NCI-H2196 treated with DMSO at 0.1 percent for 48 hours (cell line): Measurements from ENCODE around the gene OR51B2.
"Not testable (repeated sequence)": the region's sequence is repeated elsewhere in the genome, so short reads cannot be mapped to it uniquely, and the experiment has no call there.

Experiments
- DNase-seq: peaks from one replicate; lab custom pipeline; 2025; ENCODE audit not compliant: unreplicated experiment; lab: John Stamatoyannopoulos, UW

Gene OR51B2

DNA sequence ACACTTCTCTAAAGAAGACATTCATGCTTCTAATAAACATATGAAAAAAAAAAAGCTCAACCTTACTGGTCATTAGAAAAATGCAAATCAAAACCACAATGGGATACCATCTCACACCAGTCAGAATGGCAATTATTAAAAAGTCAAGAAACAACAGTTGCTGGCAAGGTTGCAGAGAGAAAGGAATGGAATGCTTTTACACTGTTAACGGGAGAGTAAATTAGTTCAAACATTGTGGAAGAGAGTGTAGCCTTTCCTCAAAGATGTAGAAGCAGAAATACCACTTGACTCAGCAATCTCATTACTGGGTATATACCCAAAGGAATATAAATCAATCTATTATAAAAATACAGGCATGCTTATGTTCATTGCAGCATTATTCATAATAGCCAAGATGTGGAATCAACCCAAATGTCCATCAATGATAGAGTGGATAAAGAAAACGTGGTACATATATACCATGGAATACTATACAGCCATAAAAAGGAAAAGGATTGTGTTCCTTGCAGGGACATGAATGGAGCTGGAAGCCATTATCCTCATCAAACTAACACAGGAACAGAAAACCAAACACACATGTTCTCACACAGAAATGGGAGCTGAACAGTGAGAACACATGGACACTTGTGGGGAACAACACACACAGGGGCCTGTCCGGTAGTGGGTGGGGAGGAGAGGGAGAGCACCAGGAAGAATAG, 10.6 kb downstream of the OR51B2 start:
- not testable (repeated sequence) for DNase-seq

DNA sequence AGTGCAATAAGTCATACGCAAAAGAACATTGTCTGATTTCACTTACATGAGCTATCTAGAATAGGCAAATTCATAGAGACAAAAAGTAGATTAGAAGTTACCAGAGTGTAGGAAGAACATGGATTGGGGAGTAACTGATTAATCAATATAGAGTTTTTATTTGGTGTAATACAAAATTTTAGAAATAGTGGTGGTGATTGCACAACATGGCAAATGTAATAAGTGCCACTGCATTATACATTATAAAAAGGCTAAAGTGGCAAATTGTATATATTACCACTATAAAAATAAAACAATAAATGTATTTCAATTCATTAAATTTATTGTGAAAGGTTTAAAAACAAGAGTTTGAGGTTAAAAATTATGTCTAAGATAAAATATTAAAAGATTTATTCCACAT, 13.7 kb downstream of the OR51B2 start:
- DNase-seq = no peak

DNA sequence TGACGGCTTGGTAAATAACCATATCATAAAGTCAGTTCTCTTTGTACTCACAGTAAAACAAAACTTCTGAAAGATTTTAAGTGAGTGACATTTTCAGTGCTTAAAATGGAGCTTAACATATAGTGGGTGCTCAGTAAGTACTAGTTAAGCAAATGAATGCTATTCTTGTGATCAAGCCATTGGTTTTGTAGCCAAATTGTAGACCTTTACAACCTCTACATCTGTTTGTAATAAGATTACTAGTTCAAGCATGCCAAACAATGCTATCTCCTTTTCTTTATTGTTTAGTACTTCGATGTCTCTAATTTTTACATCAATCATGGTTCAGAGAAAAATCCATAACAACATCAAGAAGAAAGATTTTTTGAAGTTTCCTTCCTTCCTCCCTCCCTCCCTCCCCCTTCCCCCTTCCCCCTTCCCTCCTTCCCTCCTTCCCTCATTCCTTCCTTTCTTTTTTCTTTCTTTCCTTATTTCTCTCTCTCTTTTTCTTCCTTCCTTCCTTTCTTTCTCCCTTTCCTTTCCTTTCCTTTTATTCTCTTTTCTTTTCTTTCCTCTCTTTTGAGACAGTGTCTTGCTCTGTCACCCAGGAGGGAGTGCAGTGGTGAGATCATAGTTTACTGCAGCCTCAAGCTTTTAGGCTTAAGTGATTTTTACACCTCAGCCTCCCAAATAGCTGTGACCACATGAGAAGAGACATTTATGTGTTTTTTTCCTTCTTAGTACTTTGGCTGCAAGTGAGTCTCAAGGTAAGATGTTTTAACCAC, 16.7 kb downstream of the OR51B2 start:
- DNase-seq = no peak

DNA sequence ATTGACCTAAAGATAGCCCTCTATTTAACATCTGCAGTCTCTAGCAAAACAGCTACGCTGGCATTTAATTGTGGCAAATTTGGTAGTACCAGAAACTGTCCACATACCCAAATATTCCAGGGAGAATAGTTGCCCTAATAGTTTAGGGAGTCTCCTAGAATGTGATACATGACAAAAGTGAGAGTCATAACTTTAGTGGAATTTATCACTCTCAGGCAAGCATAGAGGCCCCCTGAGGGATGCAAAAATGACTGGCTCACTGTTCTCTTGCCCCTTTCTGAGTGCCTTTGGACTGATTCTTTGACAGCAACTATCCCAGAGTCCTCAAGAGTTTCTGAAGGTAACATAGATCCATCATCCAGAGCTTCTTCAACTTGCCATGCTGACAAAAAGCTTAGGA, 20.1 kb downstream of the OR51B2 start:
- DNase-seq = no peak

DNA sequence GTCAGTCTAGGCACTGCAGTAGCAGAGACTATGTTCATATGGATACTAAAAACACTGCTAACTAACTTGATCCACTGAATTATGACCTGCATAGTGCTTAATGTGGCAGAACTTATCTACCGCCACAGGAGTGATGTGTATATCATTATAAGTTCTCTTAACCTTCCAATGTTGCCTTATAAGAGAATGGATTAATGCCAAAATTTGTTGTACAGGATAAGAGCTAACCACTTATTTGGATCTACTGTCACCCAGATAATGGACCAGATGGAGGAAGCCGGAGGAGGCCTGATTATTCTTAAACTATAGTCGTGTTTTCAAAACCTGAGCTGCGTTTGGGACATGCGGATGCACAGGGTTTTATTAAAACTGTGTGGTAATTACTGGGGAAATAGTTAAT, 20.5 kb downstream of the OR51B2 start:
- no peak for DNase-seq

DNA sequence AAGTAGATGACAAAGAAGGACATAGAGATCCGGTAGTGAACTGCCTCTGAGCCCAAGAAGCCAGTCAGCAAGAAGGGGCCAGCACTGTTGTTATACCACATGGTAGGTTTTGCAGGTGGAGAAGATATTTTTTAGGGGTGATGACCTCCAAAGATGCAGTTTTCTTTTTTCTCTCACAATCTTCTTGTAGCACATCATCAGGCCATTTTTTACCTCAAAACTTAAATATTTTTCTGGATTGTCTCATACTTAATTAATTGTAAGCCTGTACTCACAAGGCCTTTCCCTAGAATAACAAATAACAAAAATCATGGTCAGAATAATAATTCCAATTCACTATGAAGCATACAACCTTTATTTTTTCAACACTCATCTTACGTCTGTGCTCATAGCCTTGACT, 22.3 kb downstream of the OR51B2 start, which contains the start of gene OR51B4:
Gene OR51B4, minus strand, starts transcription at position 101 of the 400 bp plus-strand sequence. Its CDS starts 0 bp downstream, at position 101.
- DNase-seq = no peak

DNA sequence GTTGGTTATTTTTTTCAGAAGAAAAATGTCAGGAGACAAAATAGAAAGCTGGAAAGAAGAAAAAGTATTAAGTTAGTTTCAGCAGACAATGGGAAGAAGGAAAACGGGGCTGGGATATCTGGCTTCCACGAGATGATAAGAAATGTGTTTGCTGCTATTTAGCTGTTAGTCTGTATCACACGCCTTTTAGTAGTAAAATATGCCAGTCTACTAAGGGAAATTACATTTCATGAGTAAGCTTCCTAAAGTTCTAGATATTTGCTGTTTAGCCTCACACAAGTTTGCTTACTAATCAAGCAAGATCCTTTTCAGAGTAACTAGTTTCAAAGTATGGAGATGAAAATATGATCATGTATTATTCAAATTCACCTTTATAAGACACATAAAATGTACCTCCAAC, 23.8 kb downstream of the OR51B2 start:
- DNase-seq = no peak

DNA sequence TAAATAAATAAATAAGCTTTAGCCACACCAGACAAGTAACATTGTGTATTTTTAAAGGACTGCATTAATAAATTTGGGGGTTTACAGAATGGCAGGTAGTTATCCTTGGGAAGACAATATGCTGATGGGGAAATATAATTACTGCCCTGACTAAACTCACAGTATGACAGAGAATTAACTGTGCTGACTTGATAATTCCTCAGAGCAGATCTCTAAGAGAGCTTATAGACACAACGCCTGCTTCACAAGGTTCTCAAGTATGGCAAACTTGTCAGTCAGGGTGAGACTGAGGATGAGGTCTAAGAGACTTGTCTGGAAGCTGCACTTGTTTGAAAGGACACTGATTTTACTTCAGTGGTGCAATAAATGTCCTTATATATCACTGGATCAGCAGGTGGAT, 25.6 kb downstream of the OR51B2 start:
- DNase-seq = no peak

DNA sequence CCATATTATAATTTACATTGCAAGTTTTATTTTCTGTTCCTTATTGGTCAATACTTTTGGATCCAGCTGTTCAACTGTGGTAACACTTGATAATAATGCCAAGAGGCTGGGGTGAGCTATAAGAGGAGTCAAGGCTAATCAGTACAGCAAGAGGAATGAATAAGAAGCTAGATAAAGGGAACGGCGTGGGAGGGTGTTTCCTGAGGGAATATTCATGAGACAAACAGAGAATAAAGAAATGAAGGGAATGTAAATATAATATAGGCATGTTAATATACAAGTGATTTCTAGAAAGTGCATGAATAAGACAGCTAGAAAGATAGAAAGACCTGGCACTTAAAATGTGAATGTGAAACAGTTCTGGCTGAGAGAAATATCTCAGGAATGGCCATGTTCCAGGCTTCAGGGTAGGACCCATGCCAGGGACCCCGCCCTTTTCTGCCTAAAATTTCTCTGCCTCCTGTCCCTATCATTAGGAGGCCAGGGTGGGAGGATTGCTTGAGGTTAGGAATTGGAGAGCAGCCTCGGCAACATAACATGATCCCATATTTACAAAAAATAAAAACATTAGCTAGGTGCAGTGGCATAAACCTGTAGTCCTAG, 26.3 kb downstream of the OR51B2 start:
- no peak for DNase-seq

DNA sequence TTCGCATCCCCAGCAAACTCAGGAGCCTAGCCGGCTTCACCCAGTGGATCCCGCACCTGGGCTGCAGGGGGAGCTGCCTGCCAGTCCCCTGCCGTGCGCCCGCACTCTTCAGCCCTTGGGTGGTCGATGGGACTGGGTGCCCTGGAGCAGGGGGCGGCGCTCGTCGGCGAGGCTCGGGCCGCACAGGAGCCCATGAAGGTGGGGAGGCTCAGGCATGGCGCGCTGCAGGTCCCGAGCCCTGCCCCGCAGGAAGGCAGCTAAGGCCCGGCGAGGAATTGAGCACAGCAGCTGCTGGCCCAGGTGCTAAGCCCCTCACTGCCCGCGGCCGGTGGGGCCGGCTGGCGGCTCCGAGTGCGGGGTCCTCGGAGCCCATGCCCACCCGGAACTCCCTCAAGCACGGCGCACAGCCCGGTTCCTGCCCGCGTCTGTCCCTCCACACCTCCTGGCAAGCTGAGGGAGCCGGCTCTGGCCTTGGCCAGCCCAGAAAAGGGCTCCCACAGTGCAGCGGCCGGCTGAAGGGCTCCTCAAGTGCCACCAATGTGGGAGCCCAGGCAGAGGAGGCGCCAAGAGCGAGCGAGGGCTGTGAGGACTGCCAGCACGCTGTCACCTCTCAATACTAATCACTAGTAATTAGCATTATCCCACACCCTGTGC, 29.6 kb downstream of the OR51B2 start:
- not testable (repeated sequence) for DNase-seq

DNA sequence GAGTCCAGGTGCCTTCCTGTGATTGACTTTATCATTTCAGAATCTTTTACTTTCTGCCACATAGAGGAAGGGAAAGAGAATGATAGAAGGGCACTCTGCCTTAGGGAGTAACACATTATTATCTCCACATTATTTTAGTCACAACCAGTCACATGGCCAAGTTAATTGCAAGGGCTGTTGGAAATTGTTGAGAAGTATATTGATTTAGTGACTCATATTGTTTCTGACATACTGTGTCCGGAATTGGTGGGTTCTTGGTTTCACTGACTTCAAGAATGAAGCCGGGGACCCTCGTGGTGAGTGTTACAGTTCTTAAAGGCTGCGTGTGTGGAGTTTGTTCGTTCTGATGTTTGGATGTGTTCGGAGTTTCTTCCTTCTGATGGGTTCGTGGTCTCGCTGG, 31.1 kb downstream of the OR51B2 start:
- DNase-seq = no peak

DNA sequence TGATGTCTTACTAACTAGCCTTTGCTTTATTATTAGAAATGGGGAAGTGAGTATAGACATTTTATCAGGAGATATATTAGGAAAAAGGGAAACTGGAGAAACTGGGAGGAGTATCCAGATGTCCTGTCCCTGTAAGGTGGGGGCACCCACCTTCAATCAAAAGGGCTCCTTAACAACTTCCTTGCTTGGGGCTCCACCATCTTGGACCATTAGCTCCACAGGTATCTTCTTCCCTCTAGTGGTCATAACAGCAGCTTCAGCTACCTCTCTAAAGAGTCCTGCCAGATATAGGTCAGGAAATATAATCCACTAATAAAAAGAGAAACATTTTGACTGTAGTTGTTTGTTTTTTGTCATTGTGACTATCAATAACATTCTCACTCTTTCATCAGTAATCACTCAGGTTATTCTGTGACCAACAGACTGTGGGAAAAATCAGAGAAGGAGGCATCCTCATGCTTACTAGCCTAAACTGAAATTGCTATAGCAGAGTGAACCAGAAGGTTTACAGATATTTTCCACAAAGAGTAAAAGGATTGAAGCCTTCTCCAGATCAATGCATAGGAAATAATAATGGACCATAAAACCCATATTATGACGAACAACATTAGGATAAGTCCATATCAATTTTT, 32.8 kb downstream of the OR51B2 start:
- no peak for DNase-seq

DNA sequence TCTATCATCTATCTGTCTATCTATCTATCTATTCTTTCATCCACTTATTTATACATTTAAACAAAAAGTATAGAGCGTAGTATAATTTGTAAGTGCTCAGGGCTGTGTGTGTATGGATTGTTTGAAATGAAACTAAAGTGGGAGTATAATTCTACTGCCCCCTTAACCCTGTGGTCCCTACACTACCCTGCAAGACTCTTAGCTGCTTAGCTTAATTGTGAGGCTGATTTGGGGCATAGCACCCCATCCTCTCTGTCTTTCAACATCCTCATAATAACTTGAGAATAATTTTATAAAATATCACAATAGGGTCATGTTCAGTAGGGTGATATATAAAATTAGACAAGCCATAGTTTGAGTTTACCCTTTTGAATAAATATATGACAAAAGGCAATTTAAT, 34.0 kb downstream of the OR51B2 start:
- DNase-seq = no peak

DNA sequence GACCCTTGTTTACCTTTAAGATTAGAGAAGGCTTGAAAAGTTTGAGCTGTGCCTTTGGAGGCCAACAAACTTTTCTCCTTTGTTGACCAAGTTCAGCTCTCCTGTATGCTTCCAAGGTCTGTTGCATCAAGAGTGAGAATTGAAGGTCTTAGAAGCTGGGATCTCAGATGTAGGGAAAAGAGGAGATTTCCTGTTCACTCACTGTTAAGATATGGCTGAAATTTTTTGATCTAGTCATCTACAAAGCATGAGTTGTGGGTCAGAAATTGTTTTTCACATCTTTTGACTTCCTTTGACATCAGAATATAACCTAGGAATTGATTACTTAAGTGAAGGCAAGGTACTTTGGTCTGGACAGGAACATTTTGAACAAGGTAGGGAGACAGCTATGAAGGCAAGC, 34.4 kb downstream of the OR51B2 start:
- DNase-seq = no peak

DNA sequence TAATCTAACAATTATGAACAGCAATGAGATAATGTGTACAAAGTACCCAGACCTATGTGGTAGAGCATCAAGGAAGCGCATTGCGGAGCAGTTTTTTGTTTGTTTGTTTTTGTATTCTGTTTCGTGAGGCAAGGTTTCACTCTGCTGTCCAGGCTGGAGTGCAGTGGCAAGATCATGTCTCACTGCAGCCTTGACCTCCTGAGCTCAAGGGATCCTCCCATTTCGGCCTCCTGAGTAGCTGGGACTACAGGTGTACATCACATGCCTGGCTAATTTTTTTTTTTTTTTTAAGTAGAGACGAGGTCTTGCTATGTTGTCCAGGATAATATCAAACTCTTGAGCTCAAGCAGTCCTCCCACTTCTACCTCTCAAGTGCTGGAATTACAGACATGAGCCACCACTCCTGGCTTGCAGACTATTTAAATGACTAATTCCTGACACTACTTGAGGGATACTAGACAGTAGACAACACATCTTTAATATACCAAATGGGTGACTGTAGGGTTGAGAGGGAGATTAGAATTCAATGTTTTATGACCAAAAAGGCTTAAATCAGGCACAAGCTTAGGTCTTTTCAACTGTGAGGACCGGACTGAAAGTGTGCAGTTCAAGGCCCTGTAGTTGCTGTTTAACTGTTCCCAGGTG, 35.1 kb downstream of the OR51B2 start:
- no peak for DNase-seq

DNA sequence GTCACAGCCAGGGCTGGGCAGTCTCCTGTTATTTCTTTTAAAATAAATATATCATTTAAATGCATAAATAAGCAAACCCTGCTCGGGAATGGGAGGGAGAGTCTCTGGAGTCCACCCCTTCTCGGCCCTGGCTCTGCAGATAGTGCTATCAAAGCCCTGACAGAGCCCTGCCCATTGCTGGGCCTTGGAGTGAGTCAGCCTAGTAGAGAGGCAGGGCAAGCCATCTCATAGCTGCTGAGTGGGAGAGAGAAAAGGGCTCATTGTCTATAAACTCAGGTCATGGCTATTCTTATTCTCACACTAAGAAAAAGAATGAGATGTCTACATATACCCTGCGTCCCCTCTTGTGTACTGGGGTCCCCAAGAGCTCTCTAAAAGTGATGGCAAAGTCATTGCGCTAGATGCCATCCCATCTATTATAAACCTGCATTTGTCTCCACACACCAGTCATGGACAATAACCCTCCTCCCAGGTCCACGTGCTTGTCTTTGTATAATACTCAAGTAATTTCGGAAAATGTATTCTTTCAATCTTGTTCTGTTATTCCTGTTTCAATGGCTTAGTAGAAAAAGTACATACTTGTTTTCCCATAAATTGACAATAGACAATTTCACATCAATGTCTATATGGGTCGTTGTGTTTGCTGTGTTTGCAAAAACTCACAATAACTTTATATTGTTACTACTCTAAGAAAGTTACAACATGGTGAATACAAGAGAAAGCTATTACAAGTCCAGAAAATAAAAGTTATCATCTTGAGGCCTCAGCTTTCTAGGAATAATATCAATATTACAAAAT, 35.8 kb downstream of the OR51B2 start:
- DNase-seq = no peak

DNA sequence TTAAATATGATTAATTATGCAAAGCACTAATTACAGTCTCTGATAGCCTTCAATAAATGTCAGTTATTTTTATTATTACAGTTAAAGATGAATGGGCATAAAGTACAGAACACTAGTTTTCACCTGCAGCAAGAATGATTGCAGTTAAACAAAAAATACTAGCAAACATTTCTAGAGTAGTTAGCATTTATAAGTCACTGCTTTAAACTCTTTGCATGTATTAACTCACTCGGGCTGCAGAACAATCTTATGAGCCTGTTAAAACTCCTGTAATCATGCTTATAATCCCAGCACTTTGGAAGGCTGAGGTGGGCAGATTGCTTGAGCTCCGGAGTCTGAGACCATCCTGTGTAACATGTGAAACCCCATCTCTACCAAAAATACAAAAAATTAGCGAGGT, 37.2 kb downstream of the OR51B2 start:
- DNase-seq = no peak

DNA sequence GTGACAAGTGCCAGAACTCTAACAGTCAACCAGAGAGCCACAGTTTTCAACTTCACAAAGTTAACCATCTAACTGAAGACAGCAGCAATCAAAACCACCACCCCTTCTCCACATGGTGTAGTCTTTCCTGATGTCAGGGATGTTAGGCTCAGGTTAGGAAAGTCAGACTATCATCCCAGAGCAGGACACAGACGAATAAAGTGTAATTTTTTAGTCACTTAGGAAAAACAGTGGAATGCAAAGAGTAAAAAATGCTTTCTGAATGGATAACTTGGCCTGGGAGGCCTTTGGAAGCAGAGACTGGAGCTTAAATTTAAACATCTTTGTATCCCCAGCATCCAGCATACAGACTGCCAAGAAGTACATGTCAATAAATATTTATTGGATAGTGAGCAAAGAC, 37.7 kb downstream of the OR51B2 start:
- DNase-seq = no peak

DNA sequence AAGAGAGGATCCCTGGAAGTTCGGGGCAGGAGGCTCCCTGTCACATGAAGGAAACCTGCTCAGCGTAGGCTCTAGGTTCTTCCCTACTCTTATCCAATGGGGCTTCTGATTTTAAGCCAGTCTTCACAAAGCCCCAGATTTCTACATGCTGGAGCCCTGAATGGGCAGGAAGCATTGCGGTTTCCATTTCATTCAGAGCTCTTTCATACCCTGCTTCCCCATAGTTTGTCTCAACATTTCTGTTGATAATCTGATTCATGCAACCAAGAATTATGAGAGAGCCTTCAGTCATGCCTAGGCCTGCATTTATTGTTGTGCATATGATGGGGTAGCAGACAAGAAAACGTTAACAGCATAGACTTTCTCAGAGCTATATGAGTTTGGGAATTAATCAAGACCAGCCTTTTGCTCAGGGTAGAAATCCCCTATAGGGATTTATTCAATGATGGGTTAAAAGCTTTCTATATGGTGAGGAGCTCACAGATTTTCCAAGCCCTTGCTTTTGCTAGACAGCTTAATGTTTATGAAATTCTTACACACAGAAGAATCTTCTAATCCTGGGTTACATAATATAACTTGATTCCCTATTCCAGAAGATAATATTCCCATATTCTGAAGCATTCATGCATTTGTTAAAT, 38.3 kb downstream of the OR51B2 start:
- DNase-seq = no peak
